ENCODE measurements around the gene RNF181.
"Not testable (repeated sequence)": the region's sequence is repeated elsewhere in the genome, so short reads cannot be mapped to it uniquely, and the experiment has no call there.

RNF181 gene

GRCh38 chr2:85601771-85602475, 6.4 kb downstream of the RNF181 start:
- H3K4me3 ChIP-seq (ENCODE audit: low read depth, low read length) = peak overlapping the region; percentile 84
- TF ChIP-seq CTCF (IDR thresholded peaks at IDR 0.05; ENCODE audit: low read depth, low read length) = no peak

GRCh38 chr2:85602476-85603234, 7.1 kb downstream of the RNF181 start, which contains the start of gene TMEM150A:
TMEM150A (minus strand) TSS chr2:85602698; CDS start chr2:85601948, 750 bp downstream.
- no peak for TF ChIP-seq CTCF (IDR thresholded peaks at IDR 0.05; ENCODE audit: low read depth, low read length)
- H3K4me3 ChIP-seq (ENCODE audit: low read depth, low read length) = peak within 1 kb of the TSS; percentile 84

GRCh38 chr2:85604133-85604444, 8.5 kb downstream of the RNF181 start:
- not testable (repeated sequence) for H3K4me3 ChIP-seq (ENCODE audit: low read depth, low read length)

GRCh38 chr2:85604568-85605339, 9.2 kb downstream of the RNF181 start:
- TF ChIP-seq CTCF (IDR thresholded peaks at IDR 0.05; ENCODE audit: low read depth, low read length) = no peak
- H3K4me3 ChIP-seq (ENCODE audit: low read depth, low read length) = no peak overlapping the region

- H3K4me3 ChIP-seq (ENCODE audit: low read depth, low read length) = no peak overlapping the region
- TF ChIP-seq CTCF (IDR thresholded peaks at IDR 0.05; ENCODE audit: low read depth, low read length) = no peak
These were observed 10.0 kb downstream of the RNF181 start for GRCh38 chr2:85605406-85606115.

- no peak for TF ChIP-seq CTCF (IDR thresholded peaks at IDR 0.05; ENCODE audit: low read depth, low read length)
- no peak overlapping the region for H3K4me3 ChIP-seq (ENCODE audit: low read depth, low read length)
These were observed 10.5 kb downstream of the RNF181 start for GRCh38 chr2:85606116-85606455.

Measured in WI38 (cell line).